ENCODE results near the gene ATG2A.

- TF ChIP-seq CTCF (IDR thresholded peaks at IDR 0.05; ENCODE audit: poor library complexity) (no peak), EZH2phosphoT487 (IDR thresholded peaks at IDR 0.05; ENCODE audit: low read depth, severe bottlenecking, unreplicated experiment) (no peak)
These were observed 62.2 kb downstream of the ATG2A start for GRCh38 chr11:64854534-64855502.
